K562 (cell line): ENCODE data around the gene RNASEH2A. TPM values are rescaled to one million over a fixed set of nuclear protein-coding genes. Genes with fewer than 3 reads are reported as not detected.
A peak's percentile ranks its signal among the peaks of the same experiment; 100 is the strongest.

ENCODE experiments used
- ARID3B ChIP-seq: fragments of 250-450 bp; sonication (Bioruptor Pico); IDR thresholded peaks from 2 replicates; pipeline ENCODE4 v1.4.0; 2020; ENCODE audit warnings: borderline replicate concordance
- DDX20 ChIP-seq: fragments of 450-650 bp; IDR thresholded peaks from 2 replicates; pipeline ENCODE4 v1.6.1; 2016; ENCODE audit warnings: missing genetic modification characterization, low read depth, mild to moderate bottlenecking, missing compliant biosample characterization, moderate library complexity
- MCM2 ChIP-seq: fragments of 450-650 bp; IDR thresholded peaks from 2 replicates; pipeline ENCODE4 v1.6.1; 2017; ENCODE audit warnings: low read depth, mild to moderate bottlenecking
- PCBP1 ChIP-seq: fragments of 200-400 bp; formaldehyde crosslinking; IDR thresholded peaks from 2 replicates; pipeline ENCODE4 v1.6.1; 2018; ENCODE audit warnings: mild to moderate bottlenecking, low read depth, low read length; ENCODE audit not compliant: poor library complexity, severe bottlenecking
- PCBP2 ChIP-seq: fragments of 200-400 bp; formaldehyde crosslinking; IDR thresholded peaks from 2 replicates; pipeline ENCODE4 v1.6.1; 2018; ENCODE audit warnings: low read length, low read depth, mild to moderate bottlenecking, moderate library complexity; ENCODE audit not compliant: poor library complexity, severe bottlenecking
- RAD21 ChIP-seq, 2 experiments: fragments of 250-450 bp in 1 of 2; fragments of 450-650 bp in 1 of 2; sonication (Bioruptor Pico) in 1 of 2; formaldehyde crosslinking in 1 of 2; IDR thresholded peaks in 1 of 2; conservative IDR thresholded peaks in 1 of 2; 2 replicates each; pipeline versions ENCODE4 v1.4.0 to v1.8.0; 2020 to 2022; ENCODE audit warnings: mild to moderate bottlenecking in 2 of 2, moderate library complexity in 1 of 2
- SP2 ChIP-seq: IDR thresholded peaks from 2 replicates; pipeline ENCODE4 v1.6.1; 2011; ENCODE audit warnings: mild to moderate bottlenecking, low read depth, low read length, moderate library complexity; ENCODE audit not compliant: poor library complexity, severe bottlenecking; ENCODE audit errors: extremely low read depth
- TCF3 ChIP-seq: sonication (generic); formaldehyde crosslinking; IDR thresholded peaks from 2 replicates; pipeline ENCODE4 v1.4.0; 2020; ENCODE audit warnings: mild to moderate bottlenecking, missing genetic modification reagents
- ZBTB11 ChIP-seq, 3 experiments: fragments of 200-800 bp in 1 of 3; fragments of 250-450 bp in 1 of 3; fragments of 450-650 bp in 1 of 3; sonication (Bioruptor Pico) in 1 of 3; sonication (Bioruptor generic) in 1 of 3; formaldehyde crosslinking in 1 of 3; IDR thresholded peaks; 2 replicates each; pipeline versions ENCODE4 v1.6.1 to v1.8.0; 2016 to 2022; ENCODE audit warnings: mild to moderate bottlenecking in 2 of 3, missing genetic modification characterization in 2 of 3, missing compliant biosample characterization in 1 of 3, moderate library complexity in 1 of 3
- ZNF3 ChIP-seq: fragments of 250-450 bp; sonication (Bioruptor Pico); IDR thresholded peaks from 2 replicates; pipeline ENCODE4 v1.5.0; 2021; ENCODE audit warnings: mild to moderate bottlenecking, moderate library complexity
- ZNF431 ChIP-seq: sonication (generic); formaldehyde crosslinking; IDR thresholded peaks from 2 replicates; pipeline ENCODE4 v1.8.0; 2022; ENCODE audit warnings: mild to moderate bottlenecking, missing genetic modification reagents
- ZNF766 ChIP-seq: fragments of 200-800 bp; sonication (Bioruptor generic); conservative IDR thresholded peaks from 2 replicates; pipeline ENCODE4 v1.6.1; 2016; ENCODE audit warnings: missing genetic modification characterization, missing compliant biosample characterization
- ZNF778 ChIP-seq: fragments of 450-650 bp; formaldehyde crosslinking; IDR thresholded peaks from 2 replicates; pipeline ENCODE4 v1.4.0; 2020; ENCODE audit warnings: mild to moderate bottlenecking, moderate library complexity
- ZNF785 ChIP-seq: fragments of 250-450 bp; sonication (Bioruptor Pico); IDR thresholded peaks from 2 replicates; pipeline ENCODE4 v1.4.0; 2020; ENCODE audit warnings: mild to moderate bottlenecking
- ZZZ3 ChIP-seq: fragments of 450-650 bp; IDR thresholded peaks from 2 replicates; pipeline ENCODE4 v1.6.1; 2016; ENCODE audit warnings: antibody characterized with exemption, mild to moderate bottlenecking, moderate library complexity
- polyA plus RNA-seq, 8 experiments: library from polyadenylated mRNA; depleted of rRNA in 4 of 8; stranded (reverse) in 5 of 8; unstranded in 3 of 8; fragments of >200 nt; fragmentation: Nextera tagmentation in 2 of 8; fragmentation: Illumina TruSeq in 1 of 8; extraction: Ambion mirVana in 2 of 8; extraction: Trizol in 1 of 8; gene quantifications; 2 replicates each; pipeline versions ENCODE4 v1.2.1 to v1.2.3, GENCODE V29; 2011 to 2014; ENCODE audit warnings: inconsistent platforms in 1 of 8, missing spikeins in 1 of 8
- total RNA-seq, 7 experiments: library from RNA; depleted of rRNA in 6 of 7; stranded (reverse); fragments of >200 nt in 6 of 7; fragmentation: Illumina TruSeq in 2 of 7; extraction: Trizol in 2 of 7; gene quantifications; 2 replicates each; pipeline versions ENCODE4 v1.2.1 to v1.2.3, GENCODE V29; 2011 to 2021; ENCODE audit warnings: low replicate concordance in 1 of 7
- TF ChIP-seq, protein P1 (sequence below): sonication (generic); formaldehyde crosslinking; IDR thresholded peaks from 2 replicates; pipeline ENCODE4 v1.8.0; 2023; ENCODE audit warnings: mild to moderate bottlenecking, missing genetic modification reagents

Gene RNASEH2A
- total and polyA plus RNA-seq, 9 of the 15 experiments (the other 6 are each of a cell fraction or from before 2014, with no cell fraction given) = 22.3 to 78.0 (median 61.7) TPM

DNA sequence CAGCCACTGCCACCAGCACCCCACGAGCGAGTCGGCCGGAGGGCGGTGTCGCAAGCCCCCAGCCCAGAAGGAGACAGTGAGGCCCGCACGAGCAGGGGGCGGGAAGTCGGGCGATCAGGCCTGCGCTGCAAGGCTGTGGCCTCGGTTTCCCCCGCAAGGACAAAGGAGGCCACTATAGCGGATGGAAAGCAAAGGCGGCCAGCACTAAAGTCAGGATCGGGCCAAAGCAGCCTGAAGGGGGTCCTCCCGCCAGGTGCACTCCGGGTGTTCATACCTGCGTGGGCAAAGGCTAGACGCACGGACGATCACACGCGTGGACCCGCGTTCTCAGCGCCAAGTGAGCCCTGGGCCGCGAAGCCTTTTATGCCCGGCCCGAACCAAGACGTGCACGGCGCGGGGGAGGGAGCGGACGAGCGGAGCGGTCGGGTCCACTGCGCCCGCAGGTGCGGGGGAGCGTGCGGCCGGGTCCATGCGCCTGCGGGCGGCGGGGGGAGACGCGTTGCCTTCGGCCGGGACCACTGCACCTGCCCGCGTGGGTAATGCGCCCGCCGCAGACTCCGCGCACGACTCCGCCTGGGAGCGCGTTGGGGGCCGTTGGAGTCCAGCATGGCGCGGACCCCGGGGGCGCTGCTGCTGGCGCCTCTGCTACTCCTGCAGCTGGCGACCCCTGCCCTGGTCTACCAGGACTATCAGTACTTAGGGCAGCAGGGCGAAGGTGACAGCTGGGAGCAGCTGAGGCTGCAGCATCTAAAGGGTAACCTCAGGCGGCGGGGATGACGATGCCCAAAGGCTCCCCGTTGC is 4.7 kb upstream of the RNASEH2A start, which contains the start of the genes PRDX2 and THSD8 (continued):
- TF ChIP-seq, protein P1, sequence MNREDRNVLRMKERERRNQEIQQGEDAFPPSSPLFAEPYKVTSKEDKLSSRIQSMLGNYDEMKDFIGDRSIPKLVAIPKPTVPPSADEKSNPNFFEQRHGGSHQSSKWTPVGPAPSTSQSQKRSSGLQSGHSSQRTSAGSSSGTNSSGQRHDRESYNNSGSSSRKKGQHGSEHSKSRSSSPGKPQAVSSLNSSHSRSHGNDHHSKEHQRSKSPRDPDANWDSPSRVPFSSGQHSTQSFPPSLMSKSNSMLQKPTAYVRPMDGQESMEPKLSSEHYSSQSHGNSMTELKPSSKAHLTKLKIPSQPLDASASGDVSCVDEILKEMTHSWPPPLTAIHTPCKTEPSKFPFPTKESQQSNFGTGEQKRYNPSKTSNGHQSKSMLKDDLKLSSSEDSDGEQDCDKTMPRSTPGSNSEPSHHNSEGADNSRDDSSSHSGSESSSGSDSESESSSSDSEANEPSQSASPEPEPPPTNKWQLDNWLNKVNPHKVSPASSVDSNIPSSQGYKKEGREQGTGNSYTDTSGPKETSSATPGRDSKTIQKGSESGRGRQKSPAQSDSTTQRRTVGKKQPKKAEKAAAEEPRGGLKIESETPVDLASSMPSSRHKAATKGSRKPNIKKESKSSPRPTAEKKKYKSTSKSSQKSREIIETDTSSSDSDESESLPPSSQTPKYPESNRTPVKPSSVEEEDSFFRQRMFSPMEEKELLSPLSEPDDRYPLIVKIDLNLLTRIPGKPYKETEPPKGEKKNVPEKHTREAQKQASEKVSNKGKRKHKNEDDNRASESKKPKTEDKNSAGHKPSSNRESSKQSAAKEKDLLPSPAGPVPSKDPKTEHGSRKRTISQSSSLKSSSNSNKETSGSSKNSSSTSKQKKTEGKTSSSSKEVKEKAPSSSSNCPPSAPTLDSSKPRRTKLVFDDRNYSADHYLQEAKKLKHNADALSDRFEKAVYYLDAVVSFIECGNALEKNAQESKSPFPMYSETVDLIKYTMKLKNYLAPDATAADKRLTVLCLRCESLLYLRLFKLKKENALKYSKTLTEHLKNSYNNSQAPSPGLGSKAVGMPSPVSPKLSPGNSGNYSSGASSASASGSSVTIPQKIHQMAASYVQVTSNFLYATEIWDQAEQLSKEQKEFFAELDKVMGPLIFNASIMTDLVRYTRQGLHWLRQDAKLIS (CRISPR knock-in tag) = peak; percentile 74
- TF ChIP-seq ZZZ3 (no peak), ZBTB11 (CRISPR knock-in tag; IDR thresholded peaks at IDR 0.05) (peak in 1 of 3 experiments; percentile 47; a peak in 1 of 6 replicates), ARID3B (CRISPR knock-in tag) (no peak), SP2 (no peak), PCBP1 (peak; percentile 99), ZNF3 (CRISPR knock-in tag) (no peak), ZNF785 (CRISPR knock-in tag) (no peak), MCM2 (no peak), TCF3 (CRISPR knock-in tag) (no peak), ZNF431 (CRISPR knock-in tag) (no peak), PCBP2 (no peak), RAD21 (CRISPR knock-in tag; conservative IDR thresholded peaks at IDR 0.05 in 1 of 2, IDR thresholded peaks at IDR 0.05 in 1 of 2) (no peak), DDX20 (no peak), ZNF766 (CRISPR knock-in tag) (no peak), ZNF778 (no peak)
